Keratinocyte (primary cell): ENCODE data around the gene HERC3. TPM values are rescaled to one million over a fixed set of nuclear protein-coding genes. Genes with fewer than 3 reads are reported as not detected.

Source experiments
- DNase-seq: peaks from one replicate; pipeline ENCODE4 v3.0.0-alpha.2; 2011; ENCODE audit warnings: low read depth, missing footprints, low spot score
- FAIRE-seq: peaks from 2 replicates; lab custom pipeline; 2011; peaks lifted over from hg19 to GRCh38; lab: Jason Lieb, UNC
- H2AFZ ChIP-seq: 2 replicates; pipeline ENCODE4 v1.6.0; 2012; ENCODE audit warnings: low read length, control low read depth, inconsistent platforms; ENCODE audit not compliant: control insufficient read depth
- H3K27ac ChIP-seq: 2 replicates; pipeline ENCODE4 v1.5.1; 2011; ENCODE audit warnings: low read length; ENCODE audit not compliant: control insufficient read depth, insufficient read depth
- H3K27me3 ChIP-seq: 3 replicates; pipeline ENCODE4 v1.6.0; 2011; ENCODE audit warnings: low read length; ENCODE audit not compliant: control insufficient read depth, insufficient read depth; ENCODE audit errors: extremely low read depth
- H3K36me3 ChIP-seq, 2 experiments: 2 replicates in 1 of 2; 3 replicates in 1 of 2; pipeline ENCODE4 v1.5.1; 2011; ENCODE audit warnings: low read length in 2 of 2, mild to moderate bottlenecking in 1 of 2; ENCODE audit not compliant: control insufficient read depth in 2 of 2, insufficient read depth in 2 of 2; ENCODE audit errors: extremely low read depth in 1 of 2
- H3K4me1 ChIP-seq: 3 replicates; pipeline ENCODE4 v1.5.1; 2011; ENCODE audit warnings: low read length; ENCODE audit not compliant: control insufficient read depth, insufficient read depth; ENCODE audit errors: extremely low read depth
- H3K4me2 ChIP-seq: 3 replicates; pipeline ENCODE4 v1.6.0; 2011; ENCODE audit warnings: low read depth, low read length; ENCODE audit not compliant: control insufficient read depth, insufficient read depth; ENCODE audit errors: extremely low read depth
- H3K4me3 ChIP-seq, 3 experiments: fragments of 200-600 bp in 1 of 3; sonication (generic) in 1 of 3; 2 replicates in 2 of 3; 3 replicates in 1 of 3; pipeline ENCODE4 v1.5.1; 2011 to 2016; ENCODE audit warnings: low read length in 3 of 3, mild to moderate bottlenecking in 3 of 3, control low read depth in 2 of 3, inconsistent platforms in 1 of 3, low read depth in 1 of 3, mixed read lengths in 1 of 3, mixed run types in 1 of 3, moderate library complexity in 1 of 3; ENCODE audit not compliant: control insufficient read depth in 2 of 3, insufficient read depth in 2 of 3; ENCODE audit errors: extremely low read depth in 1 of 3
- H3K79me2 ChIP-seq: 2 replicates; pipeline ENCODE4 v1.6.0; 2012; ENCODE audit warnings: low read length; ENCODE audit not compliant: control insufficient read depth, insufficient read depth
- H3K9ac ChIP-seq: 3 replicates; pipeline ENCODE4 v1.6.0; 2011; ENCODE audit warnings: low read length; ENCODE audit not compliant: control insufficient read depth, insufficient read depth; ENCODE audit errors: extremely low read depth
- H3K9me1 ChIP-seq: 3 replicates; pipeline ENCODE4 v1.6.0; 2011; ENCODE audit warnings: low read length; ENCODE audit not compliant: control insufficient read depth, insufficient read depth; ENCODE audit errors: extremely low read depth
- H3K9me3 ChIP-seq: 2 replicates; pipeline ENCODE4 v1.5.1; 2012; ENCODE audit warnings: low read depth, low read length; ENCODE audit not compliant: control insufficient read depth
- H4K20me1 ChIP-seq: 3 replicates; pipeline ENCODE4 v1.6.0; 2011; ENCODE audit warnings: low read length; ENCODE audit not compliant: control insufficient read depth, insufficient read depth; ENCODE audit errors: extremely low read depth
- EZH2 ChIP-seq: IDR thresholded peaks from one replicate; pipeline ENCODE4 v1.6.1; 2012; ENCODE audit warnings: inconsistent platforms, mild to moderate bottlenecking, low read length, moderate library complexity
- dilution Hi-C: fragments of 300-500 bp; cut with MboI; formaldehyde crosslinking; loops from one replicate; pipeline ENCODE4 v1.7.0; 2020; ENCODE audit warnings: low sequenced_read_pairs; ENCODE audit not compliant: extremely low pct_ligation_motif_present
- polyA plus RNA-seq, 5 experiments: library from polyadenylated mRNA; depleted of rRNA in 3 of 5; stranded (reverse) in 3 of 5; stranded (forward) in 1 of 5; unstranded in 1 of 5; fragments of >200 nt; gene quantifications; 1 replicate in 1 of 5; 2 replicates in 3 of 5; 3 replicates in 1 of 5; pipeline versions ENCODE4 v1.2.1 to v1.2.3, GENCODE V29; 2011 to 2012; ENCODE audit warnings: missing spikeins in 2 of 5, low read depth in 1 of 5, low replicate concordance in 1 of 5
- TF ChIP-seq, protein P1 (sequence below), 3 experiments: IDR thresholded peaks in 1 of 3; conservative IDR thresholded peaks in 1 of 3; optimal IDR thresholded peaks in 1 of 3; 2 replicates in 2 of 3; 3 replicates in 1 of 3; pipeline versions ENCODE3 to v1.5.1; 2011; ENCODE audit warnings: low read length in 3 of 3, mild to moderate bottlenecking in 3 of 3, moderate library complexity in 2 of 3, control low read depth in 1 of 3, inconsistent platforms in 1 of 3; ENCODE audit not compliant: insufficient read depth in 2 of 3; ENCODE audit errors: extremely low read depth in 1 of 3

Gene HERC3
- polyA plus RNA-seq, 1 donor (not counting 4 experiments of a cell fraction or from before 2014, with no cell fraction given) = 26.3 TPM

DNA sequence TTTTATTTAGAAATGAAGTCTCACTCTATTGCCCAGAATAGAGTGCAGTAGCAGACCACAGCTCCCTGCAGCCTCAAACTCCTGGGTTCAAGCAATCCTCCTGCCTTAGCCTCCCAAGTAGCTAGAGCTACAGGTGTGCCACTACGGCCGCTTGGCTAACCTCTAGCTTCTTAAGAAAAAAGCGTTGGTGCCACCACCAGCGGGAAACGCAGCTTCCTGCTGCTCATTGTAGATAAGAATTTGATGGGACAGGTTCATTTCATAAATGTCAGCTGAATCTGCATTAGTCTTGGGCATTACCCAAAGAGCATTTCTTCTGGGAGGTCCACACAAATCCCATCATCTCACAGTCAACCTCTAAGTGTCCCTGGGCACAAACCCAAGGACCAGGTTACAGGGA, 138.5 kb downstream of the HERC3 start:
- no peak for FAIRE-seq
- Histone ChIP-seq H3K79me2 (no peaks in the 10 kb centered on the region), H3K27ac (no peak overlapping the region), H3K4me2 (no peak overlapping the region), H4K20me1 (no peaks in the 10 kb centered on the region), H3K4me3 (no peak overlapping the region), H3K4me1 (no peaks in the 10 kb centered on the region), H3K36me3 (peaks cover 10 to 17% of the 10 kb centered on the region in 2 experiments), H3K9me3 (no peaks in the 10 kb centered on the region), H3K9me1 (no peaks in the 10 kb centered on the region), H3K9ac (no peak overlapping the region), H3K27me3 (no peaks in the 10 kb centered on the region), H2AFZ (no peak overlapping the region)
- dilution Hi-C loops = no loop called here
- TF ChIP-seq, protein P1, sequence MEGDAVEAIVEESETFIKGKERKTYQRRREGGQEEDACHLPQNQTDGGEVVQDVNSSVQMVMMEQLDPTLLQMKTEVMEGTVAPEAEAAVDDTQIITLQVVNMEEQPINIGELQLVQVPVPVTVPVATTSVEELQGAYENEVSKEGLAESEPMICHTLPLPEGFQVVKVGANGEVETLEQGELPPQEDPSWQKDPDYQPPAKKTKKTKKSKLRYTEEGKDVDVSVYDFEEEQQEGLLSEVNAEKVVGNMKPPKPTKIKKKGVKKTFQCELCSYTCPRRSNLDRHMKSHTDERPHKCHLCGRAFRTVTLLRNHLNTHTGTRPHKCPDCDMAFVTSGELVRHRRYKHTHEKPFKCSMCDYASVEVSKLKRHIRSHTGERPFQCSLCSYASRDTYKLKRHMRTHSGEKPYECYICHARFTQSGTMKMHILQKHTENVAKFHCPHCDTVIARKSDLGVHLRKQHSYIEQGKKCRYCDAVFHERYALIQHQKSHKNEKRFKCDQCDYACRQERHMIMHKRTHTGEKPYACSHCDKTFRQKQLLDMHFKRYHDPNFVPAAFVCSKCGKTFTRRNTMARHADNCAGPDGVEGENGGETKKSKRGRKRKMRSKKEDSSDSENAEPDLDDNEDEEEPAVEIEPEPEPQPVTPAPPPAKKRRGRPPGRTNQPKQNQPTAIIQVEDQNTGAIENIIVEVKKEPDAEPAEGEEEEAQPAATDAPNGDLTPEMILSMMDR (optimal IDR thresholded peaks at IDR 0.05 in 1 of 3, IDR thresholded peaks at IDR 0.05 in 1 of 3, conservative IDR thresholded peaks at IDR 0.05 in 1 of 3; ENCODE audit: extremely low read depth in 1 of 3, insufficient read depth in 2 of 3, low read length in 3 of 3) = no peak
- TF ChIP-seq EZH2 = no peak
- DNase-seq = no peak

DNA sequence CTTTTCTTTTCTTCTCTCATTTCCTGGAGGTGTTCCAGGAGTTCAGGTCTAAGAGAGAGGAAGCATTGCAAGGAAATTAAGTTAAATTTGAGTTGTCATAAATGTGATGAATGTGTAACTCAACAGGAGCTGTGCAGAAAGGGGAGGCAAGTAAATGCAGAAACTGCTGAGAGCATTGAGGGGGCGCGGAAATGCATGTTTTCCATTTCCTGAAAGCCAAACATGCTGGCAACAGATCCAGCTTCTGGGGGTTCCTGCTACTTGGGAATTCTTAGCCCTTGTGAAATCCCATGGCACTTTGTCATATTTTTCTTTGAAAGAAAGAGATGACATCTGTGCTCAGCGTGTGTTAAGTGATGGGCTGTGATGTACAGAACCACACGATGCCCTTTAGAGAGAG, 139.1 kb downstream of the HERC3 start:
- Histone ChIP-seq H2AFZ (no peak overlapping the region), H3K4me3 (no peak overlapping the region), H3K79me2 (no peaks in the 10 kb centered on the region), H3K9me3 (no peaks in the 10 kb centered on the region), H3K27ac (no peak overlapping the region), H3K4me1 (no peaks in the 10 kb centered on the region), H3K36me3 (peaks cover 10 to 17% of the 10 kb centered on the region in 2 experiments), H3K4me2 (no peak overlapping the region), H3K9me1 (no peaks in the 10 kb centered on the region), H3K9ac (no peak overlapping the region), H3K27me3 (no peaks in the 10 kb centered on the region), H4K20me1 (no peaks in the 10 kb centered on the region)
- dilution Hi-C loops = no loop called here
- FAIRE-seq = no peak
- TF ChIP-seq EZH2 = no peak
- TF ChIP-seq, protein P1 (optimal IDR thresholded peaks at IDR 0.05 in 1 of 3, IDR thresholded peaks at IDR 0.05 in 1 of 3, conservative IDR thresholded peaks at IDR 0.05 in 1 of 3; ENCODE audit: extremely low read depth in 1 of 3, insufficient read depth in 2 of 3, low read length in 3 of 3) = no peak
- DNase-seq = no peak
